ENCODE results near the gene DDX4.
"Not testable (repeated sequence)": the region's sequence is repeated elsewhere in the genome, so short reads cannot be mapped to it uniquely, and the experiment has no call there.

Gene DDX4

GRCh38 chr5:55724281-55724680 is 13.6 kb upstream of the DDX4 start:
- no peak for DNase-seq (ENCODE audit: low spot score)

- DNase-seq (ENCODE audit: low spot score), result no peak
Measured at GRCh38 chr5:55731848-55732247, 6.0 kb upstream of the DDX4 start.

- no peak for DNase-seq (ENCODE audit: low spot score)
Measured at GRCh38 chr5:55732585-55732984, 5.3 kb upstream of the DDX4 start.

GRCh38 chr5:55734658-55735057 is 3.2 kb upstream of the DDX4 start:
- no peak for DNase-seq (ENCODE audit: low spot score)

- DNase-seq (ENCODE audit: low spot score), result peak; percentile 14
Measured at GRCh38 chr5:55742778-55743177, 4.9 kb downstream of the DDX4 start.

- DNase-seq (ENCODE audit: low spot score), result no peak
Measured at GRCh38 chr5:55747778-55748318, 10.0 kb downstream of the DDX4 start.

GRCh38 chr5:55749387-55749786 is 11.5 kb downstream of the DDX4 start:
- DNase-seq (ENCODE audit: low spot score), result no peak

GRCh38 chr5:55750063-55750462 is 12.2 kb downstream of the DDX4 start:
- no peak for DNase-seq (ENCODE audit: low spot score)

- no peak for DNase-seq (ENCODE audit: low spot score)
Measured at GRCh38 chr5:55750499-55750898, 12.6 kb downstream of the DDX4 start.

GRCh38 chr5:55758231-55758630 is 20.4 kb downstream of the DDX4 start:
- no peak for DNase-seq (ENCODE audit: low spot score)

GRCh38 chr5:55758714-55759113 is 20.9 kb downstream of the DDX4 start:
- no peak for DNase-seq (ENCODE audit: low spot score)

GRCh38 chr5:55761721-55762120 is 23.9 kb downstream of the DDX4 start:
- not testable (repeated sequence) for DNase-seq (ENCODE audit: low spot score)

GRCh38 chr5:55763746-55764420 is 26.0 kb downstream of the DDX4 start:
- no peak for DNase-seq (ENCODE audit: low spot score)

GRCh38 chr5:55768279-55768678 is 30.4 kb downstream of the DDX4 start:
- no peak for DNase-seq (ENCODE audit: low spot score)

GRCh38 chr5:55771175-55771655 is 33.4 kb downstream of the DDX4 start:
- no peak for DNase-seq (ENCODE audit: low spot score)

GRCh38 chr5:55773057-55773456 is 35.2 kb downstream of the DDX4 start:
- DNase-seq (ENCODE audit: low spot score), result no peak

- no peak for DNase-seq (ENCODE audit: low spot score)
Measured at GRCh38 chr5:55777332-55777731, 39.5 kb downstream of the DDX4 start.

GRCh38 chr5:55800924-55801323 is 63.1 kb downstream of the DDX4 start:
- DNase-seq (ENCODE audit: low spot score), result no peak

- DNase-seq (ENCODE audit: low spot score), result not testable (repeated sequence)
Measured at GRCh38 chr5:55808814-55809213, 71.0 kb downstream of the DDX4 start.

- DNase-seq (ENCODE audit: low spot score), result not testable (repeated sequence)
Measured at GRCh38 chr5:55815939-55816338, 78.1 kb downstream of the DDX4 start.

GRCh38 chr5:55816342-55816741 is 78.5 kb downstream of the DDX4 start:
- DNase-seq (ENCODE audit: low spot score), result no peak

- DNase-seq (ENCODE audit: low spot score), result no peak
Measured at GRCh38 chr5:55817030-55817429, 79.2 kb downstream of the DDX4 start.

- no peak for DNase-seq (ENCODE audit: low spot score)
Measured at GRCh38 chr5:55820488-55820887, 82.6 kb downstream of the DDX4 start.

Data from iPS-NIHi11 (cell line).